ENCODE data around the gene CHID1. TPM values are rescaled to one million over a fixed set of nuclear protein-coding genes. Genes with fewer than 3 reads are reported as not detected.

The CHID1 gene
- total RNA-seq, 1 donor from 2014 or later: 72.9 TPM

- Histone ChIP-seq H3K27me3 (no peaks in the 10 kb centered on the region), H3K9me3 (no peaks in the 10 kb centered on the region), H3K4me3 (peak overlapping the region; percentile 95 to 98), H3K4me1 (peaks cover 40% of the 10 kb centered on the region), H3K27ac (peak overlapping the region; percentile 33), H3K36me3 (peaks cover 0 to 28% of the 10 kb centered on the region in 2 donors)
- no peak for DNase-seq (ENCODE audit: extremely low spot score in 2 of 2)
- TF ChIP-seq POLR2AphosphoS5 (IDR thresholded peaks at IDR 0.05; ENCODE audit: insufficient read depth in 1 of 2, low read depth in 1 of 2) (no peak), POLR2A (IDR thresholded peaks at IDR 0.05) (no peak), CTCF (IDR thresholded peaks at IDR 0.05) (no peak)
- intact Hi-C loops (cut with DNase I): no loop called here
Observed at GRCh38 chr11:821512-822371, 88.9 kb downstream of the CHID1 start.

GRCh38 chr11:820655-821511 lies 89.7 kb downstream of the CHID1 start:
- intact Hi-C loops (cut with DNase I): no loop called here
- peak overlapping the region; percentile 95 to 98 for H3K4me3 ChIP-seq
- DNase-seq (ENCODE audit: extremely low spot score in 2 of 2): no peak
- H3K9me3 ChIP-seq: no peaks in the 10 kb centered on the region
- TF ChIP-seq POLR2A (IDR thresholded peaks at IDR 0.05): no peak
- peak in 1 of 2 donors; percentile 23 for TF ChIP-seq POLR2AphosphoS5 (IDR thresholded peaks at IDR 0.05; ENCODE audit: insufficient read depth in 1 of 2, low read depth in 1 of 2)
- H3K27me3 ChIP-seq: no peaks in the 10 kb centered on the region
- peak overlapping the region; percentile 89 for H3K27ac ChIP-seq
- H3K36me3 ChIP-seq: peaks cover 0 to 28% of the 10 kb centered on the region in 2 donors
- peaks cover 35% of the 10 kb centered on the region for H3K4me1 ChIP-seq

DNA sequence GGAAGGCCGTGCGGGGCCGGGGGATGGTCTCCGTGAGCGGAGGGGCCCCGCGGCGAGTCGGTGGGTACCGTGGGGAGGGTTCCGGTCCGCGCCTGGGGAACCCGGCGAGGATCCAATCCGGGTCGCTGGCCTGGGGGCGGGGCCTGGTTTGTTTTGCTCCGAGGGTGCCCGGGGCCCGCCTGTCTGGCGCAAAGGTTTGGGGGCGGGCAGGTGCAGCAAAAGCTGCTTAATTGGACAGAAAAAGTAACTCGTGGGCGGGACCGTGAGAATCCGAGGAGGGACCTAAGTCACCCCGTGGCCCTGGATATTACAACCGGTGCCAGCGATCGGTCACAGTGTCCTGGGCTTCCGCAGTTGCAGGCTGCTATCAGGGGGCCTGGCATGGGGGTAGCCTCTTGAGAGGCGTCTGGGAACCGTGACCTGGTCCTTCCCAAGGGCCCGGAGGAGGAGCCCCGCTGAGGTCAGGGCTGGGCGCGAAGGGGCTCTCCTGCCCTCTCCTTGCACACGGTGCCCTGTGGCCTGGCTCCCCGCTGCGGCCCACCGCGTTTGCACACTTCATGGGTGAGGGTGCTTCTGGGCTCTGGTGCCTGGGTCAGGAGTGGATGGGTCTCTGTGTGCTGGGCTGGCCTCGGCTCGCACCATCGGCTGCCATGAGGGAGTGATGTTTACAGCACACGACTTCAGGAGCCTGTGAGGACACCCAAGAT lies 90.5 kb downstream of the CHID1 start:
- Histone ChIP-seq H3K27ac (peak overlapping the region; percentile 89), H3K9me3 (no peaks in the 10 kb centered on the region), H3K4me1 (peaks cover 35% of the 10 kb centered on the region), H3K27me3 (no peaks in the 10 kb centered on the region), H3K36me3 (peaks cover 0 to 25% of the 10 kb centered on the region in 2 donors), H3K4me3 (peak overlapping the region; percentile 95 to 98)
- no peak for TF ChIP-seq CTCF (IDR thresholded peaks at IDR 0.05)
- TF ChIP-seq POLR2AphosphoS5 (IDR thresholded peaks at IDR 0.05; ENCODE audit: insufficient read depth in 1 of 2, low read depth in 1 of 2): peak; percentile 22 to 41
- no peak for TF ChIP-seq POLR2A (IDR thresholded peaks at IDR 0.05)
- no peak for DNase-seq (ENCODE audit: extremely low spot score in 2 of 2)
- intact Hi-C loops (cut with DNase I): no loop called here

GRCh38 chr11:819129-819931 lies 91.3 kb downstream of the CHID1 start:
- Histone ChIP-seq H3K27me3 (no peaks in the 10 kb centered on the region), H3K4me1 (peaks cover 35% of the 10 kb centered on the region), H3K27ac (peak overlapping the region; percentile 89), H3K9me3 (no peaks in the 10 kb centered on the region), H3K4me3 (peak overlapping the region; percentile 95 to 98), H3K36me3 (peaks cover 0 to 17% of the 10 kb centered on the region in 2 donors)
- TF ChIP-seq POLR2AphosphoS5 (IDR thresholded peaks at IDR 0.05; ENCODE audit: insufficient read depth in 1 of 2, low read depth in 1 of 2) (peak in 1 of 2 donors; percentile 61), POLR2A (IDR thresholded peaks at IDR 0.05) (peak in 1 of 2 donors; percentile 81), CTCF (IDR thresholded peaks at IDR 0.05) (no peak)
- intact Hi-C loops (cut with DNase I): no loop called here
- no peak for DNase-seq (ENCODE audit: extremely low spot score in 2 of 2)
